ENCODE data around the gene TTLL11. TPM values are rescaled to one million over a fixed set of nuclear protein-coding genes. Genes with fewer than 3 reads are reported as not detected.

The TTLL11 gene
- total RNA-seq, 1 donor from 2014 or later: 23.9 TPM

DNA sequence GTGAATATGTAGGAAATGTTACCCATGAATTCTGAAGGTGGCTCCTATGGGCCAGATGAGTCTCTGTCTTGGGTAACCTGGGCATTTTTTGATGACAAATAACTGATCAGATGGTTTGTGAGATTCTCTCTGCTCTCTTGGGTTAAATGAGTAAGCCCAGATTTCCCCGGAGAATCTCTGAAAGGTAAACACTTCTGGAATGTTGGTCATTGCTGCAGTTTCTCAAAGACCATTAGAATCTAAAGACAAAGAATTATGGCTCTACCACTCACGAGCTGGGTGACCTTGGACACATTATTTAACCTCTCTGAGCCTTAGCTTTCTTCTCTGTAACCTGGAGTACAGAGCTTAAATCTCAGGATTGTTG lies 250.5 kb downstream of the TTLL11 start:
- Mint-ChIP-seq H3K9me3 (ENCODE audit: unreplicated experiment) (peaks cover 9% of the 10 kb centered on the region), H3K36me3 (ENCODE audit: unreplicated experiment) (peaks cover 19% of the 10 kb centered on the region), H3K4me1 (ENCODE audit: low read depth, unreplicated experiment) (peaks cover 2% of the 10 kb centered on the region), H3K27ac (ENCODE audit: unreplicated experiment) (no peak overlapping the region), H3K27me3 (ENCODE audit: unreplicated experiment) (no peaks in the 10 kb centered on the region), H3K4me3 (ENCODE audit: unreplicated experiment) (no peak overlapping the region)
- no peak for DNase-seq
- TF ChIP-seq, protein P1, sequence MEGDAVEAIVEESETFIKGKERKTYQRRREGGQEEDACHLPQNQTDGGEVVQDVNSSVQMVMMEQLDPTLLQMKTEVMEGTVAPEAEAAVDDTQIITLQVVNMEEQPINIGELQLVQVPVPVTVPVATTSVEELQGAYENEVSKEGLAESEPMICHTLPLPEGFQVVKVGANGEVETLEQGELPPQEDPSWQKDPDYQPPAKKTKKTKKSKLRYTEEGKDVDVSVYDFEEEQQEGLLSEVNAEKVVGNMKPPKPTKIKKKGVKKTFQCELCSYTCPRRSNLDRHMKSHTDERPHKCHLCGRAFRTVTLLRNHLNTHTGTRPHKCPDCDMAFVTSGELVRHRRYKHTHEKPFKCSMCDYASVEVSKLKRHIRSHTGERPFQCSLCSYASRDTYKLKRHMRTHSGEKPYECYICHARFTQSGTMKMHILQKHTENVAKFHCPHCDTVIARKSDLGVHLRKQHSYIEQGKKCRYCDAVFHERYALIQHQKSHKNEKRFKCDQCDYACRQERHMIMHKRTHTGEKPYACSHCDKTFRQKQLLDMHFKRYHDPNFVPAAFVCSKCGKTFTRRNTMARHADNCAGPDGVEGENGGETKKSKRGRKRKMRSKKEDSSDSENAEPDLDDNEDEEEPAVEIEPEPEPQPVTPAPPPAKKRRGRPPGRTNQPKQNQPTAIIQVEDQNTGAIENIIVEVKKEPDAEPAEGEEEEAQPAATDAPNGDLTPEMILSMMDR (IDR thresholded peaks at IDR 0.05; ENCODE audit: partially characterized antibody, unreplicated experiment): no peak

DNA sequence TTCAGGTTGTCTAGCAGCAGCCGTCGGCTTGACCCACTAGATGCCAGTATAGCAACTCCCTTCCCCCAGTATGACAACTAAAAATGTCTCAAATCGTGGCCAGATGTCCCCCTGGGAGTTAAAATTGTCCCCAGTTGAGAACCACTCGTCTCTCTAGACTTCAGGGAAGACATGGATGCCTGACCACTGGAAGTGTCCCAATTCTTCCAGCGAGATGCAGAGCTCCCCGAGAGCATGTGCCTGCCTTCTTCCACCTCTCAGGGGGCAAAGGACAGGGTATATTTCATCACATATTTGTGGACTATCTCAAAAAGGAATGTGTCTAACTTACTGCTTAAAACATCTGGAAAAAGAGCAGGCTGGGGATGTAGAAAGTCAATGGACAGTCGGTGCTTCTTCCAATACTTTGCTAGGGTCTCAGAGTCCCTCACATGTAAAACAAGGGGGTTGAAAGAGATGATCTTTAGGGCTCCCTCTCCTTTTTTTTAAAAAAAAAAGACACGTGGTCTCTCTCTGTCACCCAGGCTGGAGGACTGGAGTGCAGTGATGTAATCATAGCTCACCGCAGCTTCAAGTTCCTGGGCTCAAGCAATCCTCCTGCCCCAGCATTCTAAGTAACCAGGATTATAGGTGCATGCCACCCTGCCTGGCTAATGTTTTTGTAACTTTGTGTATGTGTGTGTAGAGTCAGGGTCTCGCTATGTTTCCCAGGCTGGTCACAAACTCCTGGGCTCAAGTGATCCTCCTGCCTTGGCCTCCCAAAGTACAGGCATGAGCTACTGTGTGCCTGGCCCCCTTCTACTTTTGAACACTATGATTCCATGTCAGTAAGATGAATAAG lies 251.1 kb downstream of the TTLL11 start:
- Mint-ChIP-seq H3K27me3 (ENCODE audit: unreplicated experiment) (no peaks in the 10 kb centered on the region), H3K4me1 (ENCODE audit: low read depth, unreplicated experiment) (peaks cover 2% of the 10 kb centered on the region), H3K4me3 (ENCODE audit: unreplicated experiment) (no peak overlapping the region), H3K27ac (ENCODE audit: unreplicated experiment) (no peak overlapping the region), H3K36me3 (ENCODE audit: unreplicated experiment) (peaks cover 19% of the 10 kb centered on the region), H3K9me3 (ENCODE audit: unreplicated experiment) (peaks cover 8% of the 10 kb centered on the region)
- TF ChIP-seq, protein P1 (IDR thresholded peaks at IDR 0.05; ENCODE audit: partially characterized antibody, unreplicated experiment): no peak
- no peak for DNase-seq

DNA sequence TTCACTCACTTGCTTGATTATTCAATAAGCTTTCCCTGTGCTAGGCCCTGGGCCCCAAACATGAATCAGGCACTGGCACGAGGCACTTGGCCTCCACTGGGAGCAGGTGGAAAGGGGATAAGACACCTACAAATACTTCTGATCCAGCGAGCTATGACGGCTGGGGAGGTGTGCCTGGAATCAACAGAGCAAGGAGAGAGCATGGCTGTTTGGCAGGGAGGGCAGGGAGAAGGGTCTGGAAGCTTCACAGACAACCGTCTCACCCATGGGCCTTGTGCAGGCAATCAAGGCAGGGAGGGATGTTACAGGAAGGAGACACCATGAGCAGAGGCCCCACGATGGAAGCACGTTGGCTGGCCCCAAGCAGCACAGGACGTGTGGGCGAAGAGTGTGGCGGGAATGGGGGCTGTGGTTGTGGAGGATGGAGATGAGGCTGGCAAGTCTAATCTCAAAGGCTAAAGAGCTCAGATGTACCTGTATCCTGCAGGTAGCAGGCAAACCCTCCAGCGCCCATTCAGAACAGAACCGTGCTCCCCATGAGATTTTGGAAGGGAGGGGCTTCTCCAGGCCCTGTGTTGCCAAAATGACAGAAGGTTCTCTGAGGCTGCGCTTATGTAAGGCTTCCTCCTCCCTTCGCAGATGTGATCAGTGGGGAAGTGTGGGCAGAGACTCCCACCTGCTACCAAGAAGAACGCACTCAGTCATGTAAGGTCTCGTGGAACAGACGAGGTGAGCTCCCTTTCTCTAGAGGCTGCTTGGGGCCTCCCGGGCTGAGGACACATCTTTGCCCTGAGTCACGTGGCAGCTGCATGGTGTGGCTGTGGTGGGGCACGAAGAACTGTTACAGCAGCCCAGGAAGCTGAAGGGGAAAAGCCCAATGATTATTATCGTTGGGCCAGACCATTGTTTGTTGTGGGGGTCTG lies 252.0 kb downstream of the TTLL11 start:
- peaks cover 18% of the 10 kb centered on the region for H3K36me3 Mint-ChIP-seq (ENCODE audit: unreplicated experiment)
- H3K4me3 Mint-ChIP-seq (ENCODE audit: unreplicated experiment): no peak overlapping the region
- no peaks in the 10 kb centered on the region for H3K4me1 Mint-ChIP-seq (ENCODE audit: low read depth, unreplicated experiment)
- TF ChIP-seq, protein P1 (IDR thresholded peaks at IDR 0.05; ENCODE audit: partially characterized antibody, unreplicated experiment): no peak
- DNase-seq: no peak
- H3K27me3 Mint-ChIP-seq (ENCODE audit: unreplicated experiment): no peaks in the 10 kb centered on the region
- H3K9me3 Mint-ChIP-seq (ENCODE audit: unreplicated experiment): peaks cover 4% of the 10 kb centered on the region
- no peak overlapping the region for H3K27ac Mint-ChIP-seq (ENCODE audit: unreplicated experiment)

DNA sequence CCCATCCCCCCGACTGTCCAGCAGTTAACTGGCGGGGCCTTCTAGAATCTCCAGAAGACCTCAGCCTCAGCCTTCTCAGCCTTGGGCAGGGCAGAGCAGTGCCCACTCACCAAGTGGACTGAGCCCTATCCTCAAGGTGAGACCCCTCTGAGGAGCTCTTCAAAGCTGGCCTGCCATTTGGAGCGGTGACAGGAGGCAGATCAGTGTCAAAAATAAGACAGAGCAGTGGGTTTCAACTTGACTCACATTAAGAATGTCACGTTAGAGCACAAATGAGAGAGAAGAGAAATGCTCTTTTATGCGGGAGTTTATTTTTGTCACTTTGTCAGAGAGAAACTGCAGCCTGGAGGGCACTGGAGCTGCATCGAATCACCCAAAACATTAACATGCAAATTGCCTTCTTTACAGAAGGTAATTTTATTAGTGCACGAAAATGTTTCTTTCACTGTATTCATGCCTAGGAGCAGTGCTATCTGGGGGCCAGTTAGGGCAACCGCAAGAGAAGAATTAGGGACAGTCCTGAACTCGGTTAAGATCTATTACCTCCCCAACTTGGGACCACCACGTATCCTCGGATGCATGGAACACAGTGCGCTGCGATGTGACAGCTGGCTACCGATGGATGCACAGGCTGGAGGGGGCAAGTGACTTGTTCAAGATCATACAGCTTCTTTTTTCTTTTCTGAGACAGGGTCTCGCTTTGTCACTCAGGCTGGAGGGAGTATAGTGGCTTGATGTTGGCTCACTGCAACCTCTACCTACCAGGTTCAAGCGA lies 253.2 kb downstream of the TTLL11 start:
- TF ChIP-seq, protein P1 (IDR thresholded peaks at IDR 0.05; ENCODE audit: partially characterized antibody, unreplicated experiment): no peak
- Mint-ChIP-seq H3K27me3 (ENCODE audit: unreplicated experiment) (no peaks in the 10 kb centered on the region), H3K9me3 (ENCODE audit: unreplicated experiment) (peaks cover 4% of the 10 kb centered on the region), H3K4me1 (ENCODE audit: low read depth, unreplicated experiment) (no peaks in the 10 kb centered on the region), H3K4me3 (ENCODE audit: unreplicated experiment) (no peak overlapping the region), H3K36me3 (ENCODE audit: unreplicated experiment) (peaks cover 15% of the 10 kb centered on the region), H3K27ac (ENCODE audit: unreplicated experiment) (no peak overlapping the region)
- DNase-seq: no peak

All from glutamatergic neuron (in vitro differentiated cells).